ENCODE data around the gene ALDH3B1. TPM values are rescaled to one million over a fixed set of nuclear protein-coding genes. Genes with fewer than 3 reads are reported as not detected.

Gene ALDH3B1
- total RNA-seq, 1 donor from 2014 or later, result 2.9 TPM

DNA sequence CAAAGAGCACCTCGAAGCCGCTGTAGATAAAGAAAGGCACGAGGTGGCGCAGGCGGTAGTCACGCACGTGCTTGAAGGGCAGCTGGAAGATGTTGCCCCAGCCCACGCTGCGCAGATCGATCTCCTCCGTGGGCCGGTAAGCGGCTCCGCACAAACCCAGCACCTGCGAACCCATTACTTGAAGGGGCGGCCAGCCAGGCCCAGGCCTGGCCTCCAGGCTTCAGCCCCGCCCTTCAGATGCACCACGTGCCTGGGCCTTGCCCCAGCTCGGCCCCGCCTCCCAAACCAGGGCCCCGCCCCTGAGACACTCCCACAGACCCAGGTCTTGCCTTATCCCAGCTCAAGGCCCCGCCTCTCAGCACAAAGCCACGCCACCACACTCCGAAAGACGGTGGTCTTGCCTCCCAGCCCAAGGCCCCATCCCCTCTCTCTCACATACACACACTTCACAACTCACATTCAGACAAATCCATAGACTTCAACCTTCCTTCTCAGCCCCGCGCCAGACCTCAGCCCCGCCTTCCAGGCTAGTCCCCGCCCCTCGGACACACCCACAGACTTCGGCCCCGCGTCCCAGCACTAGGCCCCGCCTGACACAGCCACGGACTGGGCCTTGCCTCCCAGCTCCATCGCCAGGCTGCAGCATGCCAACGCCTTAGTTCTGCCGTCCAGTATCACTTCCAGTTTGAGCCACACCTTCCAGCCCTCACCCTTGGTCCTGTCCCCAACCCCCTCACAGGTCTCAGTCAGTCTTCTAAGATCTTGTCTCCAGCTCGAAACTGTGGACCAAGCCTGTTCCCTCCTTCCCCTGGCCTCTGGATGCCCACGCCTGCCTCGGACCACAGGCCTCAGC is 13.3 kb upstream of the ALDH3B1 start:
- no peak for DNase-seq (ENCODE audit: extremely low read depth, low read depth, low spot score)

DNA sequence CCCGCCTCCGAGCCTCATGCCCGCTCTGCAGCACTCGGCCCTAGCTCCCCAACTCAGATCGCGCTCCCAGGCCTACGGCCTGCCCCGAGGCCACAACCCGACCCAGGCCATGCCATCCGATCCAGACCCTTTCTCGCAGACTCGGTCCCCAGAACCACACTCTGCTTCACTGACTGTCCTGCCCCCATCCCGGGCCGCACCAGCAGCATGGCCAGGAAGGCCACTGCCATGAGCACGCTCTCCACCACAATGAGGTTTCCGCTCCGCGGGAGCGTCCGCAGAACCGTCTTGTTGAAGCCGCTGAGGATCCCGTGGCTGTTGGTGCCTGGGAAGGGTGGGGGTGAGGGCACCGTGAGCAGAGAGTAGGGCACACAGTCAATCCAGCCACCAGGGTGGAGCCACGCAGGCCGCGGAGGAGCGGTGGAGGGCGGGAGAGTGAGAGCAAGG is 12.6 kb upstream of the ALDH3B1 start:
- DNase-seq (ENCODE audit: extremely low read depth, low read depth, low spot score), result no peak

DNA sequence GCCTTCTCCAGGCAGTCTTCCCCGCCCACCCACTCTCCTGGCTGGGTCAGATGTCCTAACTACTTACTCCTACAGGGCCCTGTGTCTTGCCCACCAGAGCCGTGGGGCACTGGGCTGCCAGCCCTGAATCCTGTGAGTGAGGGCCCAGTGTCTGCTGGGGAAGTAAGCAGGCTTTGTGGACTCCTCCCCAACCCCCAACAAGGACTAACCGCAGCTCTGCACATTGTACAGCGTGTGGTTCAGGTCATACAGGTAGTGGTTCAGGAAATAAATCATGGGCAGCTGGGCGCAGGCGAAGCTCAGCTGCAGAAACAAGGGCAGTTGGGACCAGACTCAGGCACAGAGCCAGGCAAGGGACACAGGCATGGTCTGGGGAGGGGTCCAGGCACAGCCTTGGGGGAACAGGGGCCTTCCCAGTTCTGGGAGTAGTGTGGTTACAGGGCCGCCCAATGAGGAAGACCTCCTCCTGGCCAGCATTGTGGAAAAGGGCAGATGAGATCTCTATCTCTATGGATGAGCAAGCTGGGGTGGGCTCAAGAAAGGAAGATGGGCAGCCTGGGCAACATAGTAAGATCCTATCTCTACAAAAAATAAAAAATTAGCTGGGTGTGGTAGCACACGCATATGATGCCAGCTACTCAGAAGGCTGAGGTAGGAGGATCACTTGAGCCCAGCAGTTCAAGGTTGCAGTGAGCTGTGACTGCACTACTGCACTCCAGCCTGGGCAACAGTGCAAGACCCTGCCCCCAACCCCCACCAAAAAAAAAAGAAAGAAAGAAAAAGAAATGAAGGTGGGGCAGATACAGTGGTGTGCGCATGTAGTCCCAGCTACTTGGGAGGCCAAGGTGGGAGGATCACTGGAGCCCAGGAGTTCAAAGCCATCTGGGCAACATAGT is 11.7 kb upstream of the ALDH3B1 start:
- DNase-seq (ENCODE audit: extremely low read depth, low read depth, low spot score), result no peak

DNA sequence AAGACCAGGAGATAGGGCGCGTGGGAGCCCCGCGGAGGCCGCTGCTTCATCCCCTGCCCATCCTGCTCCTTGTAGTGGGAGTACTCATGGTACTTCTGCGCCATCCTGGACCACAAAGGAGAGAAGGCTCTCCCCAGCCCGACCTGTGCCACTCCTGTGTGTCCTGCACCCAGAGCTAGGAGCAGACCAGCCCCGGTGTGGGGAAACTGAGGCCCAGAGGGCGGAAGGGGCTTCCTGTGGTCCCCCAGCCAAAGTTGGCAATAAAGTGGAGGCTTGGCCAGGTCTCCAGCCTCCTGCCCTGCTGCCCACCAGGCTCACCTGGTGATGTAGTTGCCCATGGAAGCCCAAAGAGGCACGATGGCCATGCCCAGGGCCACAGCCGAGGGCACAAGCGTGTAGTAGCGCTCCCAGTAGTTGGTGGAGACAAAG is 10.9 kb upstream of the ALDH3B1 start:
- no peak for DNase-seq (ENCODE audit: extremely low read depth, low read depth, low spot score)

DNA sequence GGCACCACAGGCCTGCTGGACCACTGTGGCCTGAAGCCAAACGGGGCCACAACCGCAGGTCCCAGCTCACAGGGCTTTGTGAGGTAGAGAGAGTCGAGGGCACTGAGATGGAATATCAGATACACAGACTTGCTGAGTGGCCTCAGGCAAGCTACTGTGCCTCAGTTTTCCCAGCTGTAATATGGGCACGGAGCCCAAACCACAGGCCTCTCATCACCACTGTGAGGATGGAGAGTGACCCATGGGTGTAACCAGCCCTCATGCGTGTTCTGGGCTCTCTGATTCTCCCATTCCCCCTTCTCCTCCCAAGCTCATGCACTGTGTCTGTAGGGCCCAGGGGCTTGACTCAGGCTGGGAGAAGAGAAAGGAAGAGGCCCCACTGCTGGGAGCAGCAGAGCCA is 10.4 kb upstream of the ALDH3B1 start:
- DNase-seq (ENCODE audit: extremely low read depth, low read depth, low spot score), result no peak

DNA sequence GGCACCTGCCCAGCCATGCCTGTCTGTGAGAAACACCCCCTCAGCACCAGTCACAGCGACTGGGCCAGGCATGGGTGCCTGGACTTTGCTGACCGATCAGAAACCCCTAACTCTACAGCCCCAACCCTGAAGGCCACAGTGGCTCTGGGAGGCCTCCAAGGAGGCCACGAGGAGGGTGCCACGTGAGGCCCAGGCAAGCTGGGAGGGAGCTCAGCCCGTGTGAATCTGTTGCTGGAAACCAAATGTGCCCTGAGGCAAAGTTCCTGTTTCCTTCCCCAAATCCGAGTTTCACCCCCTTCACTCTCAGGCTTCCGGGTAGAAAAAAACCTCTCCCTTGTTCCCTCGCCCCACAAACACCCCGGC is 7.6 kb upstream of the ALDH3B1 start:
- DNase-seq (ENCODE audit: extremely low read depth, low read depth, low spot score), result no peak

DNA sequence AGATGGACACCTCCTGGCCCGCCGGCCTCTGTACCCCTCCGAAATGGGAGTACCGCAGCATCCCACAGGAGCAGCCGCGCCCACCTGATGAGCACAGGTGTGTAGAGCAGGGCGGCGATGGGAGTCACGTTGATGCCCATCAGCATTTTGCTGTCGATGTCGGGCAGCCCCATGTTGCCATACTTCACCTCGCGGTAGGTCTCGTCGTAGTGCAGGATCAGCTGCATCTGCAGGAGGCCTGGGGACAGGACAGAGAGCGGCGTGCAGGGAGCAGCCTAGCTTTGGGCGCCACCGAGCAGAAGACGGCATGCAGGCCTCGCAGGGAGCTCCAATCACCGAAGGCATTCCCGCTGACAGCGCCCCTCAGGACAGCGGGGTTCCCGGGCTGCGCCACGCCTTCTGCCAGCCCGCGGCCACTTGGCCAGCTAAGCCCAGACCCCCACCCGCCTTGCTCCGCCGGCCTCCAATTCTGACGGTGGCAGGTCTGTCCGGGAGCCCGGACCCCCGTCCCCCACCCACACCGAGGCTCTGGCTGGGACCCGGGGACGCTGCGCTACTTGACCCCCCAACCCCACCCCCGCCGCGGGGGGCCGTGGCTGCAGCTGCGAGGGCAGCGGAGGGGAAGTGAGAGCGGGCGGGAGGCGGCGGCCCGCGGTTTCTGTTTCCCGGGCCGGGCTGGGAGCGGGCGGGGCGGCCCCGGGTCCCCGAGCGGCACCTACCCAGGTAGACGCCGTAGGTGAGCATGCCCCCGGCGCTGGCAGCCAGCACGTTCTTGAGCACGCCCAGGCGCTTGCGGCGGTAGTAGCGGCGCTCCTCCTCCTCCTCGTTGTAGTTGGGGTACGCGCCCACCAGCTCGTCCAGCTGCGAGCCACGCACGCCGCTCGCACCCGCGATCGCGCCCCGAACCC is 6.9 kb upstream of the ALDH3B1 start:
- DNase-seq (ENCODE audit: extremely low read depth, low read depth, low spot score), result no peak

DNA sequence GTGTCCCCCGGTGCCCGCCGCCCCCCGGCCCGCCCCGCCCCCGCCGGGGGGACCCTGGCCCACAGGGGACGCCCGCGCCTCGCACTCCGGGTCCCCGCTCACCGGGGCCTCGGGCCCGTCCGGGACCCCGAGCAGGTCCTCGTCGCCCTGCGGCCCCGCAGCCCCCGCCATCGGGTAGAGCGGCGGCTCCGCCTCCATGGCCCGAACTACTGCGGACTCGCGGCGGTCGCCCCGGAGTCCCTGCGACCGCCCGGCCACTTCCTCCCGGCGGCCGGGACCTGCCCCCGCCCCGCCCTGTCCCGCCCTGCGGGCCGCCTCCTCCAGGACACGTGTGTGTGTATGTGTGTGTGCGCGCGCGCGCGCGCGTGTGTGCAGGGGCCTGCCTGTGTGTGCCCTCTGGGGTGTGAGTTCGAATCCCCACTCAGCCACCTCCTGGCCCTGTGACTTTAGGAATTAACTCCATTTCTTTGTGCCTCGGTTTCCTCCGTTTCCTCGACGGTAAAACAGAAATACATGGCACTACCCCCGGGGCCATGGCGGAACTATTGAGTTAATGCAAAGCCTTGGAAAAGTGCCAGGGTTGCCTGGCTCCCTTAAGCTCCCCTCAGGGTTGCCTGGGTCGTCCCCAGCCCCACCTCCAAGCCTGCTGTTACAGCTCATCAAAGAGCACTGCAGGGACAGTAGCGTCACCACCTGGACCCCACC is 6.1 kb upstream of the ALDH3B1 start, which contains the start of gene UNC93B1:
Gene UNC93B1, minus strand, starts transcription at position 252 of the 705 bp plus-strand sequence. Its CDS starts 54 bp downstream, at position 198.
- no peak for DNase-seq (ENCODE audit: extremely low read depth, low read depth, low spot score)

DNA sequence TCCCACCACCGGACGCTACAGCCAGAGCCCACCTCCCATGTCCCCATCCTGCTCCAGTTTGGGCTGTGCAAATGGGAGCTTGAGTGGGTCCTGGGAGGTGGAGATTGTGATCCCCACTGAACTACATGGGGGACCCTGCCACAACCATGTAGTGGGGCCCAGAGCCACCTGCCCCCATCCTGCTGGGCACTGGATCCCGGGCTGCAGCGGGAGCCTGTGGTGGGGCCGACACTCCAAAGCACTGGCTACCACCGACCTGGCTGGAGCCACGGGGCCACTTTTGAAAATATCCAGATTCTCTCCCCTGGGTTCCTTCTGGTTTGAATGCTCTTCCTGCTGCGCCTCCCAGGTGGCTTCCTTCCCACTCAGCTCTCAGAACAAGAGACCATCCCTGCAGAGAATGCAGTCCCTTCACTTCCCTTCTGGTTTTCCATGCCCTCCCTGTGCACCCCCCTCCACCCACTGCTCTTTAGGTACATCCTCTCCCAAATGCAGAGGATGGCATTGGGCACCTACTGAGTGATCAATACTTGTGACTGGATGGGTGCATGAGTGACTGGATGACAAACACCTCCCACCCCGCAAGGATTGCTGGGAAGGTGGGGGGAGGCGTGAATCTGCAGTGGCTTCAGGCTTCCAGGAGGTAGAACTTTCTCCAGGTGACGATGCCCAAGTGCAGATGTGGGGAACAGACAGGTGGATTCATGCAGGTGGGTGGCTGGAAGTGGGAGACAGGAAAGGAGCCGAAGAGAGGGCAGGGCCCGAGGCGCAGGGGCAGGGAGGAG is 5.4 kb upstream of the ALDH3B1 start:
- no peak for DNase-seq (ENCODE audit: extremely low read depth, low read depth, low spot score)

DNA sequence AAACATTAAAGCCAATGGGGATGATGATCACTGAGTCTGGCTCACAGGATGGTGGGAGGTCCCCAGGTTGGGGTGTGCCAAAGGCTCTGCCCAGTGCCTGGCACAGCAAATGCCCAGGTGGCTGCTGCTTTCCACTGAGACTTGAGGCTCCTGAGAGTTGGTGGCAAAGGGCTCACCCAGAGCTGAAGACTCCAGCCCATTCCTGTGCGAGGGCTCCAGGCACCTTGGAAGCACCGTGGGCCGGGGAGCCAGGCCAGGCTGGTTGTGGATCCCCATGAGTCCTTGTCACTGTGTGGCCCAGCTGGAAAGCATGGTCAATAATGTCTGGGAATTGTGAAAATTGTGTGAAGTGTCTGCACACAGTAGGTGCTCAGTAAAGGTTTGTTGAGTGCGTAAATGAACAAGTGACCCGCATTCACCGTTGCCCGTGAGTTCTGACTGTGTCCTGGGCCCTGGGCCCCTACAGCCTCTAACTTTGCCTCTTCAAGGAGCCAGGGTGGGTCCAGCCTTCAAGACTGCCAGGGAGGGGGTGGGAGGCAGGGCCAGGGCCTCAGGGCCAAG is 3.4 kb upstream of the ALDH3B1 start:
- no peak for DNase-seq (ENCODE audit: extremely low read depth, low read depth, low spot score)

DNA sequence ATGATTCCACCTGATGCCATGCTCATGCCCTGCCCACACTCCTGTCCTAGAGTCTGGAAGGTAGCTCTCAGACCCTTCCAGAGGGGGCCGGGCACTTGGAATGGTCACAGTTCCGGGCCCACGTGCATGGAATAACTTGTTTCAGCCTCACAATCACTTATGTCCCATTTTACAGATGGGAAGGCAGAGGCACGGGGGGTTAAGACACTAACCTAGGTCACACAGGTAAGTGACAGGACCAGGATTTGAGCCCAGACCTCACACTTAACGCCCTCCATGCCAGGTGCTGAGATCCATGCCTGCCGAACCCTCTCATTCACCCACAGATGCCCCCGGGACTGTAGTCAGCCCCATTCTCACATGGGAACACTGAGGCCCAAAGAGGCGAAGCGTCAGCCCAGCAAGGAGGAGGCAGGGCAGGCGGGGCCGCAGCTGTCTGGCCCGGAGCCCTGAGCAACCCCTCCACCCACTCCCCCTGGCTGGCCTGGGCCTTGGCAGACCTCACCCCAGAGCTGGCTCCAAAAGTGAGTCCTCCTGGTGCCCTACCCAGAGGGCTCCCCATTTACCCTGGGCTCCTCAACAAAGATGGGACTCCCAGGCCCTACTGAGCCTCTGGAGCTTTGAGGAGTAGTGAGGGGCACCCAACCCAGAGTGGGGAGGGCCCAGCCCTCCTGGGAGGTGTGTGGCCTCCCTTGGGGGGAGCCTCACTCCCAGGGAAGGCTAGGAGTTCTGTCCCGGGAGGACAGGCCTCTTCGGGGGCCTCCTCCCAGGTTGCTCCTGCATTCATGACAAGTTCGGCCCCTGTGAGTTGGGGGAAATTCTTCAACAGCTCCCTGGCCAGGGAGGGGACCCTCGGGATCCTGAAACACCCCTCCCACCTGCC is 2.4 kb upstream of the ALDH3B1 start:
- DNase-seq (ENCODE audit: extremely low read depth, low read depth, low spot score), result no peak

DNA sequence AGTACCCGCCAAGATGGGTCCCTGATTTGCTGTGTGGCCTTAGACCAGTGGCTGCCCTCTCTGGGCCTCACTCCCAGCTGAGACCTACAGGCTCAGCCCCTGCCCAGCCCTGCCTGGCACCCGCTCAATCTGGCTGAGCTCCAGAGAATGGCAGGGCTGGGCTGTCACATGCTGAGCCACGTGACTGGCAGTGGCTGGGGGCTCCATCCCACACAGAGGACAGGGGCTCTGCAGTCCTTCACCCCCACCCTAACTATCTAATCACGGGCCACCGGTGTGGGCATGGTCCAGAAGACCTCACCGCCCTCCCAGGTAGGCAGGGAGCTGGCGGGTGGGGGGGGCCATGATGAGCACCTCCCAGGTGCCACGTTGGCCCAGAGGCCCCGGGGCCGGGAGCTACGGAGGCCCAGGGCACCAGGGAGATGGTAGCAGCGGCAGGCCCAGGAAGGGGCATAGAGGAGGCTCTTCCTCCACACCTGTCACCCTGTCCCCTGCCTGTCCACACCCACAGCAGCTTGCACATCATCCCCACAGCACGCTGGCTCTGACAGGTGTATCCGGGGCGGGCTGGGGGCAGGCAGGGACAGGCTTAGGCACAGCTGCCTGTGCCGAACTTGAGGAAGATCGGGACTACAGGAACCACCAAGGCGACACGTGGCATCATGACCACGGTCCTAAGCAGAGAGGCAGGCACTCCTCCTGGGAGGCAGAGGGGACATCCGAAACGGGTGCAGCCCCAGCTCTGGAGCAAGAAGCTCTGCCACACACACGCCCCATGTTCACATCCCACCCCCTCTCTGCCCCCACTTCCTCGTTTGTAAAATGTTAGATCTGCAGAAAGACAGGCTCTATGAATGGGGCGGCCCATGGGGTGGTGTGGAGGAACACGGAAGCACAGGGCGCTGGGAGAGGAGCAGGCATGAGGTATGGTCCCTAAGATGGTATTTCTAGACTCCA is 1.5 kb upstream of the ALDH3B1 start:
- DNase-seq (ENCODE audit: extremely low read depth, low read depth, low spot score), result no peak

DNA sequence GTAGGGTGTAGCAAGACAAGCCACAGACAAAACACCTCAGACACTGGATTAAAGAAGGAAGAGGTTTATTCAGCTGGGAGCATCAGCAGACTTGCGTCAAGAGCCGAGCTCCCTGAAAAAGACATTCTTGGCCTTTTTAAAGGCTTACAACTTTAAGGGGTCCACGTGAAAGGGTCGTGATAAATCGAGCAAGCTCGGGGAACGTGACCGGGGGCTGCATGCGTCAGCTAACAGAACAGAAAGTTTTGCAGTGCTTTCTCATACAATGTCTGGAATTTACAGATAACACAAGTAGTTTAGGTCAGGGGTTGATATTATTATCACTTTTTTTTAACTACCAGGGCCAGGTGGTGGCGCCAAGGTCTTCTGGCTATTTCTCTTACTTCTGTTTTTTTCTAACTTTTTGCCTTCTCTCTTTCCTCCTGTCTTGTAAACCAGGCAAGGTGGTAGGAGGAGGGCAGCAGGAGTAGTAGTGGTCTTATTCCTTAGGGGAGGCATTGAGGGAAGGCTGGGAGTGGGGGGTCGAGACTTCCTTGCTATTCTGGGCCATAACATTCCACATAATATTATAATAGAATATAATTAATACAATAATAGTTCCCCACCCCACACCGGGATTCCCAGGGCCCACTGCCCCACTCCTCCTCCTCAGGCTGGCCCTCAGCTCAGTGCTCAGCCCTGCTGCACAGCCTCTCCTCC is 587 bp upstream of the ALDH3B1 start:
- no peak for DNase-seq (ENCODE audit: extremely low read depth, low read depth, low spot score)

DNA sequence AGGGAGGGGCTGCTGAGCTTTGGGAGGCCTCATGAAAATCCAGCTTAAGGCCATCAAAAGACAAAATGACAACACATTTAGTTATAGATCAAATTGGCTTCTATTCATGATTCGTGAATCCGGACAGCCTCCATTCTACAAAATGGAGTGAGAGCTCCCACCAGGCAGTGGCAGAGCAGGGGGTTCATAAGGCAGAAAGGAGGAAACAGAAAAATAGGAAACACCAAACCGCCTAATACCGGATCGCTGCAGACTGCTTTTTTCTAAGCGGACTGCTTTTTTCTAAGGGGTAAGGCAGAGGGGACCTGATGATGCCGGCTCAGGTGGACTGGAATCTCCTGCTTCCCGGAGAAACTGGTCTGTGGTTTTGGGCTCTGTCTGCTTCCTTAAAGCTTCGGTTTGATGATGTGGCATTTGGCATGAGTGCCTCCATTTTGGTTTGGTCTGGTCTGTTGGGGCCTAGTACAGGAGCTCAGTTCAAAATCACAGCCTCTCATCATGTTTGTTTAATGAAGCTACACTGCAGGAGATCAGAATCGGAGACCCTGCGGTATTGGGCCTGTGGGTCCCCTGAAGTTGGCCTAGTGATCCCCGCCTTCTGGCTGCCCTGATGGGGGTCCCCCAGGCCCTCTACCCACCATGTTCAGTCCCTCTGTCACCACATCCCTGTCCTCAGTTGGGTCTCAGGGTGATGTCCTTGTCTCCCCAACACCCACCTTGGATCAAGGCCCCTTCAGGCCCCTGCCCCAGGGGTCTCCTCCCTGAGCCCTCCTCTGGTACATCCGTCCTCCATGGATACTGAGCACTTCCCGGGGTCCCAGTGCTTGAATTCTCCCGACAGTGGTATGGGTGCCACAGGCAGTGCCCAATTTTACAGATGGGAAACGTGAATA is 1.2 kb downstream of the ALDH3B1 start:
- DNase-seq (ENCODE audit: extremely low read depth, low read depth, low spot score), result no peak

Data from glomerular endothelial cell (primary cell).